ENCODE data around the gene NAAA. TPM values are rescaled to one million over a fixed set of nuclear protein-coding genes. Genes with fewer than 3 reads are reported as not detected.

Gene NAAA
- total RNA-seq, 1 experiment from 2014 or later = 17.0 TPM

GRCh38 chr4:75880278-75880677 lies 60.5 kb downstream of the NAAA start:
- H3K9me3 ChIP-seq (ENCODE audit: control insufficient read depth in 1 of 2, insufficient read depth in 1 of 2, low read depth in 1 of 2, low read length in 2 of 2) = no peaks in the 10 kb centered on the region
- no peak overlapping the region for H3K4me2 ChIP-seq (ENCODE audit: low read length)
- H3K4me1 ChIP-seq (ENCODE audit: control insufficient read depth in 1 of 2, insufficient read depth in 2 of 2, low read length in 2 of 2) = no peaks in the 10 kb centered on the region
- BruUV-seq (replicated peaks) = no TSS peak
- RAD21 ChIA-PET (ENCODE audit: low non-redundant PET in 1 of 2, low total read pairs in 2 of 2, uncharacterized antibody in 2 of 2, unreplicated experiment in 2 of 2) = no interaction called here
- H2AFZ ChIP-seq (ENCODE audit: low read depth, low read length, poor library complexity, severe bottlenecking) = no peak overlapping the region
- ATAC-seq (no peak), DNase-seq (ENCODE audit: low read depth, low spot score) (no peak)
- no peaks in the 10 kb centered on the region for H4K20me1 ChIP-seq (ENCODE audit: insufficient read depth)
- H3K36me3 ChIP-seq (ENCODE audit: control insufficient read depth in 1 of 2, insufficient read depth in 2 of 2, low read length in 2 of 2) = no peaks in the 10 kb centered on the region
- H3K27ac ChIP-seq (ENCODE audit: low read depth, low read length) = no peak overlapping the region
- no peaks in the 10 kb centered on the region for H3K9me2 ChIP-seq (ENCODE audit: insufficient read depth)
- TF ChIP-seq SRF (IDR thresholded peaks at IDR 0.05; ENCODE audit: low read depth) (no peak), CEBPB (IDR thresholded peaks at IDR 0.05; ENCODE audit: low read depth) (no peak), SP1 (IDR thresholded peaks at IDR 0.05; ENCODE audit: low read depth) (no peak), POLR2AphosphoS5 (IDR thresholded peaks at IDR 0.05; ENCODE audit: low read depth, low read length) (no peak), CBX3 (IDR thresholded peaks at IDR 0.05; ENCODE audit: low read depth) (no peak)
- TF ChIP-seq, protein P1, sequence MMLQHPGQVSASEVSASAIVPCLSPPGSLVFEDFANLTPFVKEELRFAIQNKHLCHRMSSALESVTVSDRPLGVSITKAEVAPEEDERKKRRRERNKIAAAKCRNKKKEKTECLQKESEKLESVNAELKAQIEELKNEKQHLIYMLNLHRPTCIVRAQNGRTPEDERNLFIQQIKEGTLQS (IDR thresholded peaks at IDR 0.05) = no peak
- no peak overlapping the region for H3K4me3 ChIP-seq (replicated peaks in 1 of 2; ENCODE audit: low read depth in 1 of 2, low read length in 2 of 2)
- intact Hi-C loops (cut with micrococcal nuclease) = no loop called here
- no peaks in the 10 kb centered on the region for H3K27me3 ChIP-seq (ENCODE audit: insufficient read depth, low read length)
- POLR2A ChIA-PET = no interaction called here
- no peaks in the 10 kb centered on the region for H3K79me2 ChIP-seq (ENCODE audit: insufficient read depth, low read length)
- H3K9ac ChIP-seq (ENCODE audit: low read length) = no peak overlapping the region
- CTCF ChIA-PET = no interaction called here

- TF ChIP-seq POLR2AphosphoS5 (IDR thresholded peaks at IDR 0.05; ENCODE audit: low read depth, low read length) = no peak
- TF ChIP-seq EZH2 (IDR thresholded peaks at IDR 0.05) = no peak
- no peak for TF ChIP-seq SIN3A (IDR thresholded peaks at IDR 0.05; ENCODE audit: low read depth)
- TF ChIP-seq YY1 (IDR thresholded peaks at IDR 0.05; ENCODE audit: extremely low read depth, insufficient replicate concordance, low read depth, low read length) = no peak
- no peak for TF ChIP-seq POLR2A (IDR thresholded peaks at IDR 0.05; ENCODE audit: borderline replicate concordance, extremely low read depth, insufficient read depth, insufficient read length)
- Histone ChIP-seq H3K9me3 (ENCODE audit: control insufficient read depth in 1 of 2, insufficient read depth in 1 of 2, low read depth in 1 of 2, low read length in 2 of 2) (no peaks in the 10 kb centered on the region), H3K79me2 (ENCODE audit: insufficient read depth, low read length) (no peaks in the 10 kb centered on the region), H4K20me1 (ENCODE audit: insufficient read depth) (no peaks in the 10 kb centered on the region), H3K4me3 (replicated peaks in 1 of 2; ENCODE audit: low read depth in 1 of 2, low read length in 2 of 2) (no peak overlapping the region), H2AFZ (ENCODE audit: low read depth, low read length, poor library complexity, severe bottlenecking) (no peak overlapping the region), H3K4me2 (ENCODE audit: low read length) (no peak overlapping the region), H3K27me3 (ENCODE audit: insufficient read depth, low read length) (no peaks in the 10 kb centered on the region), H3K27ac (ENCODE audit: low read depth, low read length) (no peak overlapping the region), H3K9ac (ENCODE audit: low read length) (no peak overlapping the region), H3K9me2 (ENCODE audit: insufficient read depth) (no peaks in the 10 kb centered on the region), H3K36me3 (ENCODE audit: control insufficient read depth in 1 of 2, insufficient read depth in 2 of 2, low read length in 2 of 2) (no peaks in the 10 kb centered on the region), H3K4me1 (ENCODE audit: control insufficient read depth in 1 of 2, insufficient read depth in 2 of 2, low read length in 2 of 2) (no peaks in the 10 kb centered on the region)
- ChIA-PET RAD21 (ENCODE audit: low non-redundant PET in 1 of 2, low total read pairs in 2 of 2, uncharacterized antibody in 2 of 2, unreplicated experiment in 2 of 2) (no interaction called here), CTCF (interaction anchor here (2.3 kb wide), 1 partner anchor 18 kb away, joined by 8 read pairs; no protein-coding TSS in a partner anchor), POLR2A (no interaction called here)
- no peak for ATAC-seq
- intact Hi-C loops (cut with micrococcal nuclease) = no loop called here
- no peak for DNase-seq (ENCODE audit: low read depth, low spot score)
- no TSS peak for BruUV-seq (replicated peaks)
Observed at GRCh38 chr4:75878246-75878756, 62.5 kb downstream of the NAAA start.

Measured in HCT116 (cell line).